Left ventricle myocardium superior (tissue), 1 donor: ENCODE data around the gene EXOC4. TPM values are rescaled to one million over a fixed set of nuclear protein-coding genes. Genes with fewer than 3 reads are reported as not detected.
"Not testable (repeated sequence)": the region's sequence is repeated elsewhere in the genome, so short reads cannot be mapped to it uniquely, and the experiment has no call there.

Experiments used
- ATAC-seq: fragments of 200-7000 bp; cut with Tn5 transposase; one replicate; pipeline ENCODE4 v1.9.1; 2020; ENCODE audit warnings: mild to moderate bottlenecking, moderate library complexity
- DNase-seq: peaks from one replicate; pipeline ENCODE4 v3.0.0-alpha.2; 2020
- intact Hi-C: fragments of 100-400 bp; cut with micrococcal nuclease; formaldehyde crosslinking; loops from one replicate; pipeline ENCODE4 v1.11.0; 2022
- total RNA-seq: library from RNA; stranded (reverse); fragmentation: NEBNext Ultra II Directional; extraction: Animal tissue kit (Norgen Biotek cat#: 25700); gene quantifications from one replicate; pipeline ENCODE4 v1.2.1, GENCODE V29; 2021
- donor health status: DM: no; HTN: yes; CAD: no; lungs with severe emphysema.

EXOC4 gene
- total RNA-seq, 1 donor from 2014 or later, result 38.4 TPM

GRCh38 chr7:133887459-133887858 lies 634.6 kb downstream of the EXOC4 start:
- ATAC-seq (no peak), DNase-seq (no peak)
- intact Hi-C loops, result no loop called here

GRCh38 chr7:133888061-133888930 lies 635.4 kb downstream of the EXOC4 start:
- no peak for ATAC-seq
- no peak for DNase-seq
- intact Hi-C loops, result no loop called here

- ATAC-seq (no peak), DNase-seq (no peak)
- intact Hi-C loops, result no loop called here
These were observed 651.9 kb downstream of the EXOC4 start for GRCh38 chr7:133904776-133905175.

- DNase-seq, intact Hi-C loops, ATAC-seq: not testable (repeated sequence)
These were observed 653.7 kb downstream of the EXOC4 start for GRCh38 chr7:133906553-133906952.

- no peak for ATAC-seq
- intact Hi-C loops, result no loop called here
- DNase-seq, result no peak
These were observed 657.9 kb downstream of the EXOC4 start for GRCh38 chr7:133910761-133911160.

GRCh38 chr7:133911724-133912123 lies 658.8 kb downstream of the EXOC4 start:
- intact Hi-C loops, result no loop called here
- DNase-seq (no peak), ATAC-seq (no peak)

GRCh38 chr7:133912916-133913697 lies 660.2 kb downstream of the EXOC4 start:
- DNase-seq (no peak), ATAC-seq (no peak)
- intact Hi-C loops, result no loop called here

GRCh38 chr7:133916621-133917020 lies 663.7 kb downstream of the EXOC4 start:
- DNase-seq (no peak), ATAC-seq (no peak)
- intact Hi-C loops, result no loop called here

- intact Hi-C loops, result no loop called here
- no peak for DNase-seq
- no peak for ATAC-seq
These were observed 666.9 kb downstream of the EXOC4 start for GRCh38 chr7:133919810-133920209.

GRCh38 chr7:133921635-133922182 lies 668.8 kb downstream of the EXOC4 start:
- ATAC-seq (no peak), DNase-seq (no peak)
- intact Hi-C loops, result no loop called here

GRCh38 chr7:133923974-133924373 lies 671.1 kb downstream of the EXOC4 start:
- intact Hi-C loops, result no loop called here
- DNase-seq, result no peak
- ATAC-seq, result no peak

- intact Hi-C loops, result no loop called here
- DNase-seq, result no peak
- ATAC-seq, result no peak
These were observed 678.2 kb downstream of the EXOC4 start for GRCh38 chr7:133931053-133931452.

GRCh38 chr7:133932591-133932990 lies 679.7 kb downstream of the EXOC4 start:
- DNase-seq (no peak), ATAC-seq (no peak)
- intact Hi-C loops, result no loop called here

GRCh38 chr7:133934262-133934976 lies 681.5 kb downstream of the EXOC4 start:
- ATAC-seq (no peak), DNase-seq (no peak)
- intact Hi-C loops, result no loop called here

- ATAC-seq (no peak), DNase-seq (no peak)
- intact Hi-C loops, result no loop called here
These were observed 682.1 kb downstream of the EXOC4 start for GRCh38 chr7:133934977-133935330.

GRCh38 chr7:133936074-133936473 lies 683.2 kb downstream of the EXOC4 start:
- ATAC-seq (no peak), DNase-seq (no peak)
- intact Hi-C loops, result no loop called here

GRCh38 chr7:133937786-133938185 lies 684.9 kb downstream of the EXOC4 start:
- intact Hi-C loops, result no loop called here
- ATAC-seq, result no peak
- DNase-seq, result no peak

- DNase-seq (no peak), ATAC-seq (no peak)
- intact Hi-C loops, result no loop called here
These were observed 687.5 kb downstream of the EXOC4 start for GRCh38 chr7:133940368-133940767.

- intact Hi-C loops, result no loop called here
- ATAC-seq (no peak), DNase-seq (no peak)
These were observed 688.6 kb downstream of the EXOC4 start for GRCh38 chr7:133941496-133941895.

GRCh38 chr7:133945497-133945896 lies 692.6 kb downstream of the EXOC4 start:
- intact Hi-C loops, result no loop called here
- no peak for DNase-seq
- no peak for ATAC-seq
